K562 (cell line): ENCODE measurements around the gene OR2V1. TPM values are rescaled to one million over a fixed set of nuclear protein-coding genes. Genes with fewer than 3 reads are reported as not detected.

Source experiments
- ARID1B ChIP-seq: fragments of 450-650 bp; IDR thresholded peaks from 2 replicates; pipeline ENCODE4 v1.6.1; 2016; ENCODE audit warnings: antibody characterized with exemption, mild to moderate bottlenecking, inconsistent platforms
- CCNT2 ChIP-seq: IDR thresholded peaks from 2 replicates; pipeline ENCODE4 v1.6.1; 2011; ENCODE audit warnings: borderline replicate concordance, low read depth, mild to moderate bottlenecking, moderate library complexity, mixed read lengths, low read length; ENCODE audit not compliant: insufficient read length; ENCODE audit errors: extremely low read depth
- CREB1 ChIP-seq, 2 experiments: sonication (generic) in 1 of 2; formaldehyde crosslinking in 1 of 2; IDR thresholded peaks; 2 replicates each; pipeline versions ENCODE4 v1.6.1 to v1.8.0; 2012 to 2022; ENCODE audit warnings: inconsistent platforms in 1 of 2, mild to moderate bottlenecking in 1 of 2, missing genetic modification reagents in 1 of 2, moderate library complexity in 1 of 2
- GABPA ChIP-seq: fragments of 200-800 bp; sonication (Bioruptor generic); conservative IDR thresholded peaks from 2 replicates; pipeline ENCODE4 v1.6.1; 2016; ENCODE audit warnings: low read depth, missing genetic modification characterization, missing compliant biosample characterization
- HBP1 ChIP-seq: fragments of 450-650 bp; formaldehyde crosslinking; IDR thresholded peaks from 2 replicates; pipeline ENCODE4 v1.4.0; 2022; ENCODE audit warnings: missing genetic modification characterization
- LCOR ChIP-seq: sonication (generic); formaldehyde crosslinking; IDR thresholded peaks from 2 replicates; pipeline ENCODE4 v1.8.0; 2022; ENCODE audit warnings: mild to moderate bottlenecking, missing genetic modification reagents
- MBD2 ChIP-seq: sonication (generic); IDR thresholded peaks from 2 replicates; pipeline ENCODE4 v1.6.1; 2016; ENCODE audit warnings: low read depth, borderline replicate concordance
- NFIX ChIP-seq: fragments of 250-450 bp; sonication (Bioruptor Pico); IDR thresholded peaks from 2 replicates; pipeline ENCODE4 v1.4.0; 2020; ENCODE audit warnings: low read depth, mild to moderate bottlenecking, moderate library complexity
- NR1H2 ChIP-seq: sonication (generic); formaldehyde crosslinking; IDR thresholded peaks from 2 replicates; pipeline ENCODE4 v1.4.0; 2020; ENCODE audit warnings: mild to moderate bottlenecking, missing genetic modification reagents
- PHF20 ChIP-seq: fragments of 450-650 bp; IDR thresholded peaks from 2 replicates; pipeline ENCODE4 v1.6.1; 2018; ENCODE audit not compliant: partially characterized antibody
- PPARD ChIP-seq: fragments of 250-450 bp; sonication (Bioruptor Pico); IDR thresholded peaks from 2 replicates; pipeline ENCODE4 v1.8.0; 2022; ENCODE audit warnings: inconsistent platforms, mild to moderate bottlenecking, moderate library complexity
- RUNX1 ChIP-seq: sonication (generic); IDR thresholded peaks from 2 replicates; pipeline ENCODE4 v1.6.1; 2016; ENCODE audit warnings: antibody characterized with exemption, low read depth
- ZNF232 ChIP-seq: sonication (generic); formaldehyde crosslinking; IDR thresholded peaks from 2 replicates; pipeline ENCODE4 v1.8.0; 2022; ENCODE audit warnings: mild to moderate bottlenecking, missing genetic modification reagents
- ZNF551 ChIP-seq: fragments of 250-450 bp; sonication (Bioruptor Pico); IDR thresholded peaks from 2 replicates; pipeline ENCODE4 v1.5.0; 2021; ENCODE audit warnings: mild to moderate bottlenecking, moderate library complexity
- polyA plus RNA-seq, 8 experiments: library from polyadenylated mRNA; depleted of rRNA in 4 of 8; stranded (reverse) in 5 of 8; unstranded in 3 of 8; fragments of >200 nt; fragmentation: Nextera tagmentation in 2 of 8; fragmentation: Illumina TruSeq in 1 of 8; extraction: Ambion mirVana in 2 of 8; extraction: Trizol in 1 of 8; gene quantifications; 2 replicates each; pipeline versions ENCODE4 v1.2.1 to v1.2.3, GENCODE V29; 2011 to 2014; ENCODE audit warnings: inconsistent platforms in 1 of 8, missing spikeins in 1 of 8
- total RNA-seq, 7 experiments: library from RNA; depleted of rRNA in 6 of 7; stranded (reverse); fragments of >200 nt in 6 of 7; fragmentation: Illumina TruSeq in 2 of 7; extraction: Trizol in 2 of 7; gene quantifications; 2 replicates each; pipeline versions ENCODE4 v1.2.1 to v1.2.3, GENCODE V29; 2011 to 2021; ENCODE audit warnings: low replicate concordance in 1 of 7
- TF ChIP-seq, protein P1 (sequence below), 2 experiments: fragments of 250-450 bp in 1 of 2; fragments of 450-650 bp in 1 of 2; sonication (Bioruptor Pico) in 1 of 2; IDR thresholded peaks; 2 replicates each; pipeline versions ENCODE4 v1.6.1 to v1.8.0; 2016 to 2021; ENCODE audit warnings: mild to moderate bottlenecking in 2 of 2, moderate library complexity in 2 of 2, missing compliant biosample characterization in 1 of 2, missing genetic modification characterization in 1 of 2
- TF ChIP-seq, protein P2 (sequence below), 2 experiments: fragments of 450-650 bp in 1 of 2; sonication (generic) in 1 of 2; formaldehyde crosslinking in 1 of 2; IDR thresholded peaks in 1 of 2; conservative IDR thresholded peaks in 1 of 2; 2 replicates each; pipeline versions ENCODE4 v1.6.1 to v1.8.1; 2016 to 2023; ENCODE audit warnings: mild to moderate bottlenecking in 2 of 2, moderate library complexity in 2 of 2, inconsistent platforms in 1 of 2, missing genetic modification reagents in 1 of 2
- TF ChIP-seq, protein P3 (sequence below): fragments of 450-650 bp; IDR thresholded peaks from 2 replicates; pipeline ENCODE4 v1.6.1; 2016; ENCODE audit warnings: mild to moderate bottlenecking

The OR2V1 gene
- total and polyA plus RNA-seq, 9 of the 15 experiments (the other 6 are each of a cell fraction or from before 2014, with no cell fraction given): 0.04 to 0.28 (median 0.15) TPM; not detected in 5

DNA sequence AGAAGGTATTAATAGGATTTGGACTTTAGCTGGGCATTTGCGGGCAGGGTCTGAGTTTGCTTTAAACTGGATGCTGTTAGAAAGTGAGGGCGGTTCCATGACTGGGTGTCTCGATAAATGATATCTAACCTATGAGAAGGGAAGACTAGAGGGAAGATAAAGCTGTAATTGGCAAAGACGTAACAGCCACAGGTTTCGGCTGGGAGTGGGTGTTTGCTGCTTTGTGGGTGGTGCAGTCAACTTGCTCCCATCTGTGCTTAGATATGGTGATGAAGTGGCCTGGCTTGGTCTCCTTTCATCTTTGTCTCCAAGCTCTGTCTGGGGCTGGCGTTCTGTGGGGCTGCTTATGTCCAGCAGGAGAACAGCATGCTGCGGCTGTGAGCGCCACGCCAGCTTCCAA lies 23.3 kb downstream of the OR2V1 start (continued):
- TF ChIP-seq, protein P1, sequence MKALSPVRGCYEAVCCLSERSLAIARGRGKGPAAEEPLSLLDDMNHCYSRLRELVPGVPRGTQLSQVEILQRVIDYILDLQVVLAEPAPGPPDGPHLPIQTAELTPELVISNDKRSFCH (CRISPR knock-in tag; IDR thresholded peaks at IDR 0.05): no peak
- TF ChIP-seq, protein P1 (tag; IDR thresholded peaks at IDR 0.05): no peak
- TF ChIP-seq CREB1 (IDR thresholded peaks at IDR 0.05) (0 out of 2 replicates have a peak, but pooled peaks have one; percentile 41), CREB1 (CRISPR knock-in tag; IDR thresholded peaks at IDR 0.05) (0 out of 2 replicates have a peak, but pooled peaks have one; percentile 14), RUNX1 (no peak), NFIX (CRISPR knock-in tag) (no peak), PHF20 (no peak), ZNF232 (CRISPR knock-in tag) (no peak), CCNT2 (no peak), ARID1B (peak; percentile 83), HBP1 (CRISPR knock-in tag) (no peak), MBD2 (peak; percentile 40; the same call in 1 of the 2 replicates), LCOR (CRISPR knock-in tag) (peak; percentile 40; the same call in 1 of the 2 replicates), ZNF551 (CRISPR knock-in tag) (no peak), NR1H2 (no peak), GABPA (tag) (no peak), PPARD (CRISPR knock-in tag) (no peak)
- TF ChIP-seq, protein P2, sequence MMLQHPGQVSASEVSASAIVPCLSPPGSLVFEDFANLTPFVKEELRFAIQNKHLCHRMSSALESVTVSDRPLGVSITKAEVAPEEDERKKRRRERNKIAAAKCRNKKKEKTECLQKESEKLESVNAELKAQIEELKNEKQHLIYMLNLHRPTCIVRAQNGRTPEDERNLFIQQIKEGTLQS (IDR thresholded peaks at IDR 0.05): no peak
- TF ChIP-seq, protein P2 (CRISPR knock-in tag; conservative IDR thresholded peaks at IDR 0.05): 0 out of 2 replicates have a peak, but pooled peaks have one; percentile 14
- TF ChIP-seq, protein P3, sequence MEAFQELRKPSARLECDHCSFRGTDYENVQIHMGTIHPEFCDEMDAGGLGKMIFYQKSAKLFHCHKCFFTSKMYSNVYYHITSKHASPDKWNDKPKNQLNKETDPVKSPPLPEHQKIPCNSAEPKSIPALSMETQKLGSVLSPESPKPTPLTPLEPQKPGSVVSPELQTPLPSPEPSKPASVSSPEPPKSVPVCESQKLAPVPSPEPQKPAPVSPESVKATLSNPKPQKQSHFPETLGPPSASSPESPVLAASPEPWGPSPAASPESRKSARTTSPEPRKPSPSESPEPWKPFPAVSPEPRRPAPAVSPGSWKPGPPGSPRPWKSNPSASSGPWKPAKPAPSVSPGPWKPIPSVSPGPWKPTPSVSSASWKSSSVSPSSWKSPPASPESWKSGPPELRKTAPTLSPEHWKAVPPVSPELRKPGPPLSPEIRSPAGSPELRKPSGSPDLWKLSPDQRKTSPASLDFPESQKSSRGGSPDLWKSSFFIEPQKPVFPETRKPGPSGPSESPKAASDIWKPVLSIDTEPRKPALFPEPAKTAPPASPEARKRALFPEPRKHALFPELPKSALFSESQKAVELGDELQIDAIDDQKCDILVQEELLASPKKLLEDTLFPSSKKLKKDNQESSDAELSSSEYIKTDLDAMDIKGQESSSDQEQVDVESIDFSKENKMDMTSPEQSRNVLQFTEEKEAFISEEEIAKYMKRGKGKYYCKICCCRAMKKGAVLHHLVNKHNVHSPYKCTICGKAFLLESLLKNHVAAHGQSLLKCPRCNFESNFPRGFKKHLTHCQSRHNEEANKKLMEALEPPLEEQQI: no peak
